Neural cell (in vitro differentiated cells): ENCODE measurements around the gene NANOS2.

ENCODE experiments used
- EP300 ChIP-seq: fragments of 450-650 bp; conservative IDR thresholded peaks from 2 replicates; pipeline ENCODE4 v1.6.1; 2014; ENCODE audit warnings: antibody characterized with exemption, mild to moderate bottlenecking, moderate library complexity; ENCODE audit not compliant: poor library complexity, severe bottlenecking
- EZH2 ChIP-seq: fragments of 200-600, 300-800 bp; shearing (Covaris generic), sonication (generic); IDR thresholded peaks from 2 replicates; pipeline ENCODE4 v1.6.1; 2014; ENCODE audit warnings: antibody characterized with exemption, low read length, borderline replicate concordance, mild to moderate bottlenecking; ENCODE audit not compliant: insufficient read depth, poor library complexity, severe bottlenecking
- POLR2AphosphoS5 ChIP-seq: IDR thresholded peaks from 2 replicates; pipeline ENCODE4 v1.6.1; 2012
- RAD21 ChIP-seq: fragments of 450-650 bp; conservative IDR thresholded peaks from 2 replicates; pipeline ENCODE4 v1.6.1; 2014; ENCODE audit warnings: antibody characterized with exemption, mild to moderate bottlenecking, moderate library complexity
- REST ChIP-seq: IDR thresholded peaks from 2 replicates; pipeline ENCODE4 v1.6.1; 2012; ENCODE audit warnings: borderline replicate concordance
- TAF1 ChIP-seq: IDR thresholded peaks from 2 replicates; pipeline ENCODE4 v1.6.1; 2012; ENCODE audit warnings: low read depth
- TF ChIP-seq, protein P1 (sequence below): fragments of 450-650 bp; IDR thresholded peaks from 2 replicates; pipeline ENCODE4 v1.5.1; 2014; ENCODE audit warnings: antibody characterized with exemption, mild to moderate bottlenecking, moderate library complexity; ENCODE audit not compliant: poor library complexity, severe bottlenecking

DNA sequence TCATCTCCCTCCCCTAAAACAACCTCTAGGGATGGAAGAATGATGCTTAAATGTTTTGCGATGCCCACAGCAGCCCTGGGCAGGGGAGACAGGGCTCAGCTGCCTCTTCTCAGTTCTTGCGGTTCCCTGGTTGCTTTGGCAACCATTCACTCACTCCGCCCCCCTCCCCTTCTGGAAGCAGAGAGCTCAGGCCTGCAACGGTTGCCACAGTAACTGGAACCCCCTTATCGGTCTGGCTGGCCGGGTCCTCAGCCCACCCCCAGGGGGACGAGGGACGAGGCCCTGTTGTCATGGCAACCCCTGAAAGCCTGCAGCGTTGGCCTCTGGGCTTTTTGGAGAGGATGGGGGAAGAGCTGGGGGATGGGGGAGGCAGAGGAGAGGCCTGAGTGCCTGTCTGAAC is 39.6 kb upstream of the NANOS2 start:
- TF ChIP-seq, protein P1, sequence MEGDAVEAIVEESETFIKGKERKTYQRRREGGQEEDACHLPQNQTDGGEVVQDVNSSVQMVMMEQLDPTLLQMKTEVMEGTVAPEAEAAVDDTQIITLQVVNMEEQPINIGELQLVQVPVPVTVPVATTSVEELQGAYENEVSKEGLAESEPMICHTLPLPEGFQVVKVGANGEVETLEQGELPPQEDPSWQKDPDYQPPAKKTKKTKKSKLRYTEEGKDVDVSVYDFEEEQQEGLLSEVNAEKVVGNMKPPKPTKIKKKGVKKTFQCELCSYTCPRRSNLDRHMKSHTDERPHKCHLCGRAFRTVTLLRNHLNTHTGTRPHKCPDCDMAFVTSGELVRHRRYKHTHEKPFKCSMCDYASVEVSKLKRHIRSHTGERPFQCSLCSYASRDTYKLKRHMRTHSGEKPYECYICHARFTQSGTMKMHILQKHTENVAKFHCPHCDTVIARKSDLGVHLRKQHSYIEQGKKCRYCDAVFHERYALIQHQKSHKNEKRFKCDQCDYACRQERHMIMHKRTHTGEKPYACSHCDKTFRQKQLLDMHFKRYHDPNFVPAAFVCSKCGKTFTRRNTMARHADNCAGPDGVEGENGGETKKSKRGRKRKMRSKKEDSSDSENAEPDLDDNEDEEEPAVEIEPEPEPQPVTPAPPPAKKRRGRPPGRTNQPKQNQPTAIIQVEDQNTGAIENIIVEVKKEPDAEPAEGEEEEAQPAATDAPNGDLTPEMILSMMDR = no peak
- TF ChIP-seq EZH2 = no peak
- peak; percentile 78 for TF ChIP-seq EP300
- peak; percentile 31 for TF ChIP-seq REST
- peak; percentile 50 for TF ChIP-seq POLR2AphosphoS5
- TF ChIP-seq RAD21 = peak; percentile 43
- TF ChIP-seq TAF1 = no peak
